NCI-H2107 treated with DMSO at 0.1 percent for 48 hours (cell line): ENCODE data around the gene NKX6-2.
A peak's percentile ranks its signal among the peaks of the same experiment; 100 is the strongest.
"Not testable (repeated sequence)": the region's sequence is repeated elsewhere in the genome, so short reads cannot be mapped to it uniquely, and the experiment has no call there.

Source experiments
- DNase-seq: peaks from one replicate; lab custom pipeline; 2025; ENCODE audit not compliant: unreplicated experiment; lab: John Stamatoyannopoulos, UW

The NKX6-2 gene

GRCh38 chr10:132783940-132784865 lies 1.7 kb downstream of the NKX6-2 start:
- DNase-seq: no peak

DNA sequence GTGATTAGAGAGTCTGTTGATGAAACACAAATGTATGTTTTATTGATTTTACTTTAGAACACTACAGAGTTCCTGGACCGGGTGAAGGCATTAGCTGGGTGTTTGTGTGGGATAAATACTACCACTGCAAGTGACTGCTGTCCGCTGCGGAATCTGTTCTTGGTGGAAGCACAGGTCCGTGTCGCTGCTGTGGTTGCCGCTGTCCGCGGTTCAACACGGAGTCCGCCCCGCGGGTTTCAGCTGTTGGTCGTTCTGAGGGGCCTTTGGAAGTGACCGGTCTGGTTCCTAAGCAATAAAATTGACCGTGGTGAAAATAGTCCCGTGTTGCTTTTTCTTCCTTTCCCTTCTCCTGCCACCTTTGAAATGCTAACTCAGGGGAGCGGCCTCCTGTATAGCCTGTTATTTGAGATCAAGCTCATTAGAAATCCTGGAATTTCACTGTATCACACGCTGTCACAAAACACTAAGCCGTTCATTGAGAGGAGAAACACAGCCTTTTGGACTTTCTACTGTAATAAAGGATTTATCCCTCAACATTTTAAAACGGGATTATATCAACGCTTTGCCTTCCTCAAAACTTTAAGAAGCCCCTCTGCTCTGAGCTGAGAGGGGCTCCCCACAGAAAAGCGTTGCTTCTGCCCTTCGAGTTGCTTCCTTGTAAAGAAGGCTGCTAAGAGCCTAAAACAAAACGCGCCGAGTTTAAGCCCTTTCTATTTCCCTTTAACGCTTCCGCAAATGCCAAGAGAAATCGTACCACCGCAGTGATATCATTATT lies 2.6 kb downstream of the NKX6-2 start:
- DNase-seq: no peak

DNA sequence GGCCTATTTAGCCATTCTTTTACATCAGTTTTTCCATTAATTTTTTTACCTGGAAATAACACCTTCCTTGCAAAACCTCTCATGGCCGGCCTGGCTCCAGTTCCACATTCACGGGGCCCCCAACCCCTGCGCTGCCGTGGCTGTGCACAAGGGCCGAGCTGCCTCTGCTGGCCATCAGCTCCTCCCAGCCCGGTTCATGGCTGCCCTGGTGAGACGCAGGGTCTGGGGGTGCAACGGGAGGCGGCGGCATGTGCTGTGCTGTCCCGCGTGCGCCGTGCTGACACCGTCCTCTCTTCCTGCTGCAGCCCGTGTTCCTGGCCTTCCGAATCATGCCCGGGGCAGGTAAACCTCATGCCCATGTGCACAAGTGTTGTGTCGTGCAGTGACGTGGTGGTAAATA lies 4.4 kb downstream of the NKX6-2 start:
- DNase-seq: no peak

DNA sequence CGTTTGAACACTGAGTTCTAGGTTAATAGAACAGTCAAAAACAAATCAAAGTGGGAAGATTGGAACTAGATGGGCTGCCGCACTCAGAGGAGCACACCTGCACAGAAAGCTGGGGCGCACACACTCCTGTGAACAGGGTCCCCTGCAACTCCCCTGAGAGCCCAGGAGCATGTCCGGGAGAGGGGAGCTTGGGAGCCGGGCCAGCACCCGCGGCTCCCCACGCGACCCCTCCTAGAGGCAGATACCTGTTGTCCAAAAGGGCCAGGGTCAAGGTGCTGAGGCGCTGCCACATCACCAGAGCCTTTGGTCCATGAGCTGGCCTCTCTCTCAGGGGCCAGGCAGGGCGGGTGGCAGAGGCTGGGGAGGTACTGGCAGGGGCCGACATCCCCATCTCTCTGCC lies 5.6 kb downstream of the NKX6-2 start:
- DNase-seq: no peak

GRCh38 chr10:132779549-132780294 lies 6.2 kb downstream of the NKX6-2 start:
- no peak for DNase-seq

- DNase-seq: no peak
Measured at GRCh38 chr10:132777441-132777840, 8.5 kb downstream of the NKX6-2 start.

DNA sequence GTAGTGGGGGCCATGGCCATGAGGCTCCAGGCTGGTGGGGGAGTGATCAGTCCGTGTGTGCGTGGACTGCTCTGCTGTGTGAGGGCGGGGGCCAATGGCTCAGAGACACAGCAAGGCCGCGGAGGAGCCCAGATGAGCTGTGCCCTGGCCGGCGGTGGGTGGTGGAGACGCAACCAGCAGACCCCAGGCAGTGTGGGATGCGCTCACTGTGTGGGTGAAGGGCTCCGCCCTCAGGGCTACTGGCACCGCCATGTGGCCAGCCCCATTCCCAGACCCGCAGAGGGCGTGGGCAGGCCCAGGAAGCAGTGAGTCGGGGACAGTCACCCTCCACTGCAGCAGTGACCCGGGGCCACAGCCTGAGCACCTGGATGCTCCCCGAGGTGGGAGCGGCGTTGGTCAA lies 9.1 kb downstream of the NKX6-2 start:
- no peak for DNase-seq

GRCh38 chr10:132776186-132776585 lies 9.8 kb downstream of the NKX6-2 start:
- DNase-seq: peak; percentile 40

GRCh38 chr10:132774902-132775863 lies 10.8 kb downstream of the NKX6-2 start:
- peak; percentile 41 for DNase-seq

- peak; percentile 18 for DNase-seq
Measured at GRCh38 chr10:132774181-132774901, 11.6 kb downstream of the NKX6-2 start.

DNA sequence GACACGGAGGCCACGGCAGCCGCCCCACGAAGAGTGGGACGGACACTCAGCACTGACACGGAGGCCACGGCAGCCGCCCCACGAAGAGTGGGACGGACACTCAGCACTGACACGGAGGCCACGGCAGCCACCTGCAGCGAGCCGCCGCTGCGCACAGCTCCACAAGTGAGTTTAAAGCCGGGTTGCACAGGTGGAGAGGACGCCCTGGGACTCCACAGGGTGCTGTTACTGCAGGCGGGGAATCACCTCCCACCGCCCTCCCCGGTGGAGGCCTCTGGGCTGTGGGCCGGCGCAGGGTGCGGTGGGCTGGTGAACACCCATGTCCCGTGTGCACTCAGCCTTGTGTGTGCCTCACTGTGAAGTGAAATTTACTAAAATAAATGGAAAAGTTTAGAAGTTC lies 13.1 kb downstream of the NKX6-2 start:
- not testable (repeated sequence) for DNase-seq

GRCh38 chr10:132770061-132771021 lies 15.6 kb downstream of the NKX6-2 start:
- no peak for DNase-seq

DNA sequence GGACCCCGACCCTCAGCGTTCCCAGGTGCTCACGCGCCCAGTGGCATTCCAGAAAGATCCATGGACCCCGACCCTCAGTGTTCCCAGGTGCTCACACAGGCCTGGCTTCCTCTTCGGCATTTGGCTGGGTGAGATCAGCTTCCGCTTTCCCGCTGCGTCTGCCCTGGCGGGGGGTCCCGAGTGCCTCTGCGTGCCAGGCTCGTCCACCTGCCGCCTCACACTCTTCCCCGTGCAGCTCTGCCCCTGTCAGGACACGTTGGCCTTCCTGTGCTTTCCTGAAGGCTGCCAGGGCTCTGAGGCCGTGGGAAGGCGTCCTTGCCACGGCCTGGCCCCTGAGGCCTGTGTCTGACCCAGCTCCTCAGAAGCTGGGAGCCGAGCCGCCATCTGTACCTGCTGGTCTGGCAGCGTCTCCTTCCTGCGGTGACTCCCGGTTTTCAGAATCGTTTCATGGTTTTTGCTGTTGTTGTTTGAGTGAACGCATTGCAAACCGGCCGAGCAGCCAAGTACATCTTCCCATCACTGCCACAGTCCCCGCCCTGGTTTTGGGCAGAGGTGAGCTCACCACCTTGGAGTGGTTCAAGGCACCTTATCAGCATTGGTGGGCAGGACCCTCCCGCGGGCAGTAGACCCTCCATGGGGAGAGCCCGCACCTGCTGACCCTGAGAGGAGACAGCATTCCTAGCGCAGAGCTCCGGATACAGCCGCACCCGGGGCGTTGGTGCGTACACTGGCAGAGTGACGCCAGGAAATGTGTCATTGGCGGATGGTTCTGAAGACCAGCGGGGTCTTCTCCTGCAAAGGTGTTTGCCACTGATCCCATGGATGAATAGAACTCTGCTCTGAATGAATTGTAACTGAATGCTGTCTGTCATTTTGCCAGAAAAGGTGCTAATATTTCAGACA lies 17.4 kb downstream of the NKX6-2 start:
- DNase-seq: no peak

GRCh38 chr10:132766291-132766690 lies 19.7 kb downstream of the NKX6-2 start:
- no peak for DNase-seq

DNA sequence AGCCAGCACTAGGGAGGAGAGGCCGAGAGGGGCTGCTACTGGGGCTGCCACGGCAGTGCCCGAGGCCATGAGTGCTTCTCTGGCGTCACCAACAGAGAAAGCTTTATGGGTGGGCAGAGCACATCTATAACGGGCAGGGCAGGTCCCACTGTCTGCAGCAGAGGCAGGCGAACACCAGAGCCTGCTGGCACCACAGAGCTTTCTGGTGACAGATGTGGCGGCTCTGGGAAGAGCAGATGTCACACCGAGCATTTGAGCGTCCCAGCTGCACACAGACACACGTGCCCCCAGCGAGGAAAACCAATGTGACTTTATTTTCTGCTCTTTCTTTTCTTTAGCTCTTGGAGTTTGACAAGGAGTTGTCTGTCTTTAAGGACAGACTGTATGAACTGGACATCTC lies 20.5 kb downstream of the NKX6-2 start:
- no peak for DNase-seq

DNA sequence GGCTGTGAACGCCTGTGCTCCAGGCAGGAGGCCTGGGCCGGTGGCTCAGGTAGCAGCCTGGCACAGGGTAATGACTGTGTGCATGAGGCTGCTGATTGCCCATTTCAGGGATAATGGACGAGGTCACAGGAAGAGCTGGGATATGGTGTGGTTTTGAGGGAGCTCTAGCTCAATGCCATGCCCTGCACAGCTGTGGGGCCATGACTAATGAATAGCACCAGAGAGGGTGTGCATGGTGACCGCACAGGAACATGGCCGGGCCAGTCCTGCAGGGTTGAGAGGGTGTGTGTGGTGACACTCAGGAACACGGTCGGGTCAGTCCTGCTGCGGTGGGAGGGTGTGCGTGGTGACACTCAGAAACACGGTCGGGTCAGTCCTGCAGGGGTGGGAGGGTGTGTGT lies 21.8 kb downstream of the NKX6-2 start:
- DNase-seq: no peak

DNA sequence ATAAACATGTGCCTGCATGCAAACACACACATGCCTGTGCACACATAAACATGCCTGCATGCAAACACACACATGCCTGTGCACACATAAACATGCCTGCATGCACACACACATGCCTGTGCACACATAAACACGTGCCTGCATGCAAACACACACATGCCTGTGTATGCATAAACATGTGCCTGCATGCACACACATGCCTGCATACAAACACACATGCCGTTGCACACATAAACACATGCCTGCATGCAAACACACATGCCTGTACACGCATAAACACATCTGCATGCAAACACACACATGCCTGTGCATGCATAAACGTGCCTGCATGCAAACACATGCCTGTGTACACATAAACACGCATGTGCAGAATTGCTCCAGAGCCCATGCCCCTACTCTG lies 22.4 kb downstream of the NKX6-2 start:
- no peak for DNase-seq
